ENCODE measurements around the gene POR.

- TF ChIP-seq CTCF (conservative IDR thresholded peaks at IDR 0.05 in 1 of 2, IDR thresholded peaks at IDR 0.05 in 1 of 2; ENCODE audit: extremely low read depth in 1 of 2, insufficient read depth in 1 of 2, low read depth in 1 of 2, low read length in 2 of 2) (no peak), EZH2 (IDR thresholded peaks at IDR 0.05; ENCODE audit: borderline replicate concordance, low read length) (no peak)
Observed at GRCh38 chr7:75966190-75966961, 51.4 kb downstream of the POR start.
